Activated CD4-positive, alpha-beta T cell treated with anti-CD3 and anti-CD28 coated beads for 1 hour (primary cell): ENCODE measurements around the gene LRRIQ4.

Experiments
- DNase-seq: peaks from one replicate; pipeline ENCODE4 v3.0.0-alpha.2; 2020

Gene LRRIQ4

GRCh38 chr3:169861871-169862270 is 49.2 kb downstream of the LRRIQ4 start:
- DNase-seq: no peak

GRCh38 chr3:169863458-169863899 is 50.8 kb downstream of the LRRIQ4 start:
- DNase-seq: peak; percentile 30

DNA sequence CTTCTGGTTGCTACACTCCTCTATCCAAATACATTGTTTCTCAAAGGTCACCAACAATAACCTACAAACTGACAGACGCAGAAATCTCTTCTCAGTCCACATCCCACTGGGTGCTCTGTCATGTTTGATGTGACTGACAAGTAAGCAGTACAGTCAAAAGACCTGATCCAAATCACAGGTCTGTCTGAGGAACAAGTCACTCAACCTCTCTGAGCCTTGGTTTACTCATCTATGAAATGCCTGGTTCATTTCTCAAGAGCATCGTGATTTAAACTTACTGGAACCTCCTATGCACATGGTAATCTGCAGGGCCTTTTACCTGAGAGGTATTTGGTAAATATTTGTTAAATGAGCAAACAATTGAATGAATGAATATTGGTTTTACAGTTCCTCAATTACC is 51.6 kb downstream of the LRRIQ4 start:
- DNase-seq: no peak

DNA sequence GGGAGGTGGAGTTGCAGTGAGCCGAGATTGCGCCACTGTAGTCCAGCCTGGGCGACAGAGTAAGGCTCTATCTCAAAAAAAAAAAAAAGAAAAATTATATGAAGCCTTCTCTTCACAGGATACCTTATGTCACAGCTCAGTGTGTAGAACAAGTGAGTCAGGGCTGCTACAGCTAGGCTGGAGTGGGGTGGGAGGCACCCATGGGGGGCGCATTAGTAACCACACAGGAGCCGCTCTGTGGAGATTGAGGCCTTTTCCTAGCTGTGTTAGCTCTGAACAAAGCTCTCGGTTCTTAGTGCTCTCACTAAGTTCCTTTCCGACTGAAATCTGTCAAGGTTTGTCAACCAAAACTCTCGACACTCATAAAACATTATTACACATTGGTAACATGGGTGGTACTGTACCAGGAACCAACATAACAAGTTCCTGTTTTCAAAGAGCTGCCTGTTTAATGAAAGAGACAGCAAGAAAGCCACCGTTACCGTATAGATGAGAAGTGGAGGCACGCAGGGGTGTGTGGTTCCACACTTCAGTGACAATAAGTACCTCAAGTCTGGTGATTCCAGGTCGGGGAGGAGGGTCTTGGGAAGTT is 52.6 kb downstream of the LRRIQ4 start:
- DNase-seq: no peak

- DNase-seq: no peak
Measured at GRCh38 chr3:169867584-169868210, 55.0 kb downstream of the LRRIQ4 start.

- DNase-seq: no peak
Measured at GRCh38 chr3:169868369-169868768, 55.7 kb downstream of the LRRIQ4 start.

DNA sequence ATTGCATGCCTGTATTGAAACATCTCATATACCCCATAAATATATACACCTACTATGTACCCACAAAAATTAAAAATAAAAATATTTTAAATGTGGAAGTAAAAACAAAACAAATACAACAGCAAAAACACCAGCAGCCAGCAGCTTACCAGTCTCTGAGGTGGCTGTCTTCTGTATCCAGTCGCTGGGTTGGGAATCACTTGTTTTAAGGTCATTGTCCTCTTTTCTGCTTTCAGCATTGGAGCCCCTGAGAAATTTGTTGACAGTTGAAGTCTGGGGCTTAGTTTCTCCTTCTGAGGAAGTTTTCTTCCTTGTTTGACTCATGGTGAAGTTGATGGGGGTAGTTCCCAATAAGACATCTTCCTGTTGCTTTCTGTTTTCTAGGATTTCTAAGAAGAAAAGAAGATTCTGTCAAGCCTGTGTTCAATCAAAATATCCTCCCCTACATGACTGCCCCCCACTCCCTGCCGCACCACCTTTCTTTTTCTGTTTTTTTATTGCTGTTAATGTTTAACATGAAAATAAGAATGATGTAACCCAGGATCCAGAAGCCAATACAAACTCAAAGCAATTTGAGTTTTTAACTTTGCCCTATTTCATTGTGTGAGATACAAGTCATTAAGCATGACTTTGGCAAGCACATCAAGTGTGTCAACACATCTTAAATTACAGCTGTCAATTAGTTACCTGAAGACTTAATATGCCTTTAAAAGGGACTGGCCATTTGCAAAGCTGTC is 57.0 kb downstream of the LRRIQ4 start, which contains the start of gene LRRC31:
LRRC31 (minus strand) TSS at position 452 of the 737 bp plus-strand sequence; CDS start at position 324, 128 bp downstream.
- no peak for DNase-seq

- no peak for DNase-seq
Measured at GRCh38 chr3:169871129-169871886, 58.6 kb downstream of the LRRIQ4 start.

DNA sequence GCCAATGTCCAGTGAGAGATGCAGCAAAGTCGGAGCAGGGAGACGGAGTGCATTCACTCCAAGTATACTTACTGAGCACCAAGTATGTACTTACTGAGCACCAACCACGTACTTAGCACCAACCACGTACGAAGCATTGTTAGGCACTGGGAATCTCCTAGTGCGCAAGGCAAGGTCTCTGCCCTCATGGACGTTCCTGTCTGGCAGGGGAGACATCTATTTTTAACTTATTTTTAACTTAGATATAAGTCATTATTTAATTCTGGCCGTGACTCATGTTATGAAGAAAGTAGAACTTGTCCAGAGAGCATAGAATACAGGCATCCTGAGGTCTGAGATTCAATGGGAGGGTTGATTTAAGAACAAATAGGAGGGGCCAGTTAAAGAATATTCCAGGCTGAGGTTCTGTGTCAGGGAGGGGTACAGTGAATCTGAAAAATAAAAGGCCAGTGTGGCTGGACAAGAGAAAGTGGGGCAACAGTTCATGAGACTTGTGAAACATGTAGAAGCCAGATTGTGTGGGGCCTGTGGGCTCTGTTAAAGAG is 66.4 kb downstream of the LRRIQ4 start:
- no peak for DNase-seq

DNA sequence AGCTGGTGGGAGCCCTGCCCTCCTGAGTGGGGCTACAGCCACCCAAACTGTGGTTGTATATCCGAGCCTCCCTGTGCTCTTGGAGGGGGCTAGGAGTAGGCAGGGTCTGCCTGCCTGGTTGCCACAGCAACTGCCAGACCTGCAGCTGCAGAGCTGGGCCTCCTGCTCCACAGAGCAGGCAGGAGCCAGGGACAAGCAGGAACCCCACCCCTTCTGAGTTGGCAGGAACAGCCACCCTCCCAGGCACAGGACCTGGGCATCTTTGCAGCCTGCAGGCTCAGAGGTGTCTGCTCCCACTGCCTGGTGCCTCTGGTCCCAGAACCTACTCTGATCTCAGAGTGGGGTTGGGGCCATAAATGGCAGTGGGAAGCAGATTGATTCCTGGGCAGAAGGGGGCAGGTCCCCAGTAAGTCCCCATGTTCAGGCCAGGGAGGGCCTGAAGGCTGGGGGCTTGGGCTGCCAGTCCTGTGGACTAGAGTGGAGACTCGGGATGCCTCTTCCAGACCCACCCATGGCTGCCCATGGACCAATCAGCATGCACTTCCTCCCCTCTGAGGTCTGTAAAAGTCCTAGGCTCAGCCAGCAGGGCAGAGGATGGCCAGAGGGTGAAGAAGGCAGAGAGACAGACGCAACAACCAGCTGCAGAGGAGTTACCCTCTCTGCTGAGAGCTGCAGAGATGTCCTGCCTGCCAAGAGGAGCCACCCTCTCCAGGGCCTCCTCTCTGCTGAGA is 67.3 kb downstream of the LRRIQ4 start:
- no peak for DNase-seq

GRCh38 chr3:169880576-169881250 is 68.0 kb downstream of the LRRIQ4 start:
- DNase-seq: no peak

DNA sequence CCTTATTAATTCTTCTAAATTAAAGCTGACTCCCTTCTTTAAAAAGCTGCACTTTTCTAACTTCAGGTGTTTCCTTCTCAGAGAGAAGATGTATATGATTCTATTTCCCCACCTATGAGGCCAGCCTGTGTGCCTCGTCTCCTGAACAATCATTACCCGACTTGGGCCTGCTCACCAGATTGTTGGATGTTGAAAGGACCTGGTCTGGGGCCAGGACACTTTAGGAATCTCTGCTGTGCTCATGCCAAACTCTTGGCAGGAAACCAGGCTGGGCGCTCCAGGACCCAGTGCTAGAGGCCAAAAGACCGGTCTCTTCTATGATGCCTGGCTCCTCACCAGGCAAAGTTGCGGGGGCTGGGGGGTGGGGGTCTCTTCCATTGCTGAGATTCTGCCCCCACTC is 74.0 kb downstream of the LRRIQ4 start:
- no peak for DNase-seq
